RWPE2 (cell line): ENCODE measurements around the gene ENTREP3.
A peak's percentile ranks its signal among the peaks of the same experiment; 100 is the strongest.

Source experiments
- ATAC-seq: fragments of 200-7000 bp; cut with Tn5 transposase; 3 replicates; pipeline ENCODE4 v1.9.1; 2021; ENCODE audit warnings: low read depth
- DNase-seq: peaks from one replicate; pipeline ENCODE4 v3.0.0-alpha.2; 2020; ENCODE audit warnings: low spot score
- H3K27ac ChIP-seq: fragments of 450-650 bp; 2 replicates; pipeline ENCODE4 v1.5.1; 2017; ENCODE audit warnings: mild to moderate bottlenecking; ENCODE audit not compliant: poor library complexity, severe bottlenecking
- H3K27me3 ChIP-seq: fragments of 250-450 bp; sonication (Bioruptor Pico); 2 replicates; pipeline ENCODE4 v1.5.1; 2021; ENCODE audit warnings: mild to moderate bottlenecking, moderate library complexity; ENCODE audit not compliant: insufficient read depth, poor library complexity, severe bottlenecking
- H3K36me3 ChIP-seq: fragments of 250-450 bp; sonication (Bioruptor Pico); 2 replicates; pipeline ENCODE4 v1.5.1; 2020; ENCODE audit warnings: low read depth, mild to moderate bottlenecking, moderate library complexity
- H3K4me1 ChIP-seq: fragments of 250-450 bp; sonication (Bioruptor Pico); 2 replicates; pipeline ENCODE4 v1.5.1; 2021; ENCODE audit warnings: mild to moderate bottlenecking, moderate library complexity; ENCODE audit not compliant: insufficient read depth, poor library complexity, severe bottlenecking
- H3K4me3 ChIP-seq: fragments of 250-450 bp; sonication (Bioruptor Pico); 2 replicates; pipeline ENCODE4 v1.5.1; 2021; ENCODE audit warnings: mild to moderate bottlenecking, moderate library complexity; ENCODE audit not compliant: severe bottlenecking
- H3K9me3 ChIP-seq: fragments of 250-450 bp; sonication (Bioruptor Pico); 2 replicates; pipeline ENCODE4 v1.5.1; 2021; ENCODE audit warnings: mild to moderate bottlenecking, moderate library complexity; ENCODE audit not compliant: severe bottlenecking
- CTCF ChIP-seq: fragments of 450-650 bp; IDR thresholded peaks from one replicate; pipeline ENCODE4 v1.5.1; 2017; ENCODE audit warnings: mild to moderate bottlenecking, moderate library complexity; ENCODE audit not compliant: poor library complexity, severe bottlenecking

The ENTREP3 gene

DNA sequence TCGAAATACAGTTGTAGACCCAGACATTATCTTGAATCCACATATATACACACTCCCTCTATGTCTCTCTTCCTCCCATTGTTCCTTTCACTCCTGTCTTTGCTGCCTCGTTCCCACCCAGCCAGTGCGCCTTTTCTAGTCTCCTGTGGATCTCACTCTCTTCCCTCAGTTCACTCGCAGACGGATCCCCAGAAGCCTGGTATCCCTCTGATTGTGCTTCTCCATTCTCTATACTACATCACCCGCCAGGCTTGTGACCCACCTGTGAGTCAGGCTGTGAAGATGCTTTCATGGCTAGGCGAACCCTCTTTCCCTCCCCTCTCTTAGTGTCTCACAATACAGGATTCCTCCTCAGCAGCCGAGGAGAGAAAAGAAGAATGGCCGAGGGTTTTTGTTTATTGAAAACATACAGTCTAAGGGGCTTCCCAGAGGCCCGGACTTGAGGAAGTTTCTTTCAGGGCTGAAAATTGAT is 23.4 kb upstream of the ENTREP3 start:
- H3K36me3 ChIP-seq = no peaks in the 10 kb centered on the region
- TF ChIP-seq CTCF = no peak
- ATAC-seq = no peak
- H3K27me3 ChIP-seq = no peaks in the 10 kb centered on the region
- no peak for DNase-seq
- no peak overlapping the region for H3K27ac ChIP-seq
- no peak overlapping the region for H3K4me3 ChIP-seq
- no peaks in the 10 kb centered on the region for H3K9me3 ChIP-seq
- no peaks in the 10 kb centered on the region for H3K4me1 ChIP-seq

GRCh38 chr1:155277902-155278688 is 22.8 kb upstream of the ENTREP3 start:
- peak overlapping the region; percentile 14 for H3K27ac ChIP-seq
- H3K4me3 ChIP-seq = peak overlapping the region; percentile 53
- no peaks in the 10 kb centered on the region for H3K27me3 ChIP-seq
- H3K4me1 ChIP-seq = no peaks in the 10 kb centered on the region
- DNase-seq (no peak), ATAC-seq (peak; percentile 41)
- no peaks in the 10 kb centered on the region for H3K9me3 ChIP-seq
- TF ChIP-seq CTCF = peak; percentile 17
- no peaks in the 10 kb centered on the region for H3K36me3 ChIP-seq

DNA sequence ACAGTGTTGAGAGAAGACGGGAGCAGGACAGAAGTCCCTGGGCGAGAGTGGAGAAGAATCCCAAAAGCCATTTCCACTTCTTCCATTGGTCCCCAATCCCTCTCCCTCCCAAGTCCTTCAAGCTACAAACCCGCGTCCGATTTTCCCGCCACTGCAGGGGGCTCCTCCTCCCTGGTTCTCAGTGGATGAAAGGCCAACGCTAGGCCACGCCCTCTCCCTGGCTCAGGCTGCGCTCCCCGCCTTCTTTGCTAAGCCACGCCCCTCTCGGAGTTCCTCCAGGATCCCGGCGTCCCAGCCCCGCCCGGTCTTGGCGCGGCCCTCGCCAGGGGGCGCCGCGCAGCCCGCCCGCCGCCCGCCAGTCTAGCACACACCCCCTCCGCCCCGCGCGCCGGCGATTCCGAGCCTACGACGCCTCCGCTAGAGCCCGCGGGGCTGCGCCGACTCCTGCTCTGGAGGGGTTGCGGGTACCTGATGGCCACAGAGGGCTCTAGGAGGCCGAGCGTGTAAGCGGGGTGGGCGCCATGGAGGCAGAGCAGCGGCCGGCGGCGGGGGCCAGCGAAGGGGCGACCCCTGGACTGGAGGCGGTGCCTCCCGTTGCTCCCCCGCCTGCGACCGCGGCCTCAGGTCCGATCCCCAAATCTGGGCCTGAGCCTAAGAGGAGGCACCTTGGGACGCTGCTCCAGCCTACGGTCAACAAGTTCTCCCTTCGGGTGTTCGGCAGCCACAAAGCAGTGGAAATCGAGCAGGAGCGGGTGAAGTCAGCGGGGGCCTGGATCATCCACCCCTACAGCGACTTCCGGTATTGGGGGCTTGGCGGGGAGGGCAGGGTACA is 22.0 kb upstream of the ENTREP3 start, which contains the start of gene HCN3:
HCN3 (plus strand) TSS at position 394 of the 832 bp plus-strand sequence; CDS start at position 522, 128 bp downstream.
- peak within 1 kb of the TSS; percentile 14 for H3K27ac ChIP-seq
- H3K36me3 ChIP-seq = peaks cover under 1% of the 10 kb centered on the region; the same call in 1 of the 2 replicates
- H3K4me3 ChIP-seq = peak within 1 kb of the TSS; percentile 53
- H3K4me1 ChIP-seq = peaks cover under 1% of the 10 kb centered on the region
- no peaks in the 10 kb centered on the region for H3K9me3 ChIP-seq
- ATAC-seq (peak; percentile 70), DNase-seq (peak; percentile 95)
- TF ChIP-seq CTCF = peak; percentile 93
- H3K27me3 ChIP-seq = no peaks in the 10 kb centered on the region

DNA sequence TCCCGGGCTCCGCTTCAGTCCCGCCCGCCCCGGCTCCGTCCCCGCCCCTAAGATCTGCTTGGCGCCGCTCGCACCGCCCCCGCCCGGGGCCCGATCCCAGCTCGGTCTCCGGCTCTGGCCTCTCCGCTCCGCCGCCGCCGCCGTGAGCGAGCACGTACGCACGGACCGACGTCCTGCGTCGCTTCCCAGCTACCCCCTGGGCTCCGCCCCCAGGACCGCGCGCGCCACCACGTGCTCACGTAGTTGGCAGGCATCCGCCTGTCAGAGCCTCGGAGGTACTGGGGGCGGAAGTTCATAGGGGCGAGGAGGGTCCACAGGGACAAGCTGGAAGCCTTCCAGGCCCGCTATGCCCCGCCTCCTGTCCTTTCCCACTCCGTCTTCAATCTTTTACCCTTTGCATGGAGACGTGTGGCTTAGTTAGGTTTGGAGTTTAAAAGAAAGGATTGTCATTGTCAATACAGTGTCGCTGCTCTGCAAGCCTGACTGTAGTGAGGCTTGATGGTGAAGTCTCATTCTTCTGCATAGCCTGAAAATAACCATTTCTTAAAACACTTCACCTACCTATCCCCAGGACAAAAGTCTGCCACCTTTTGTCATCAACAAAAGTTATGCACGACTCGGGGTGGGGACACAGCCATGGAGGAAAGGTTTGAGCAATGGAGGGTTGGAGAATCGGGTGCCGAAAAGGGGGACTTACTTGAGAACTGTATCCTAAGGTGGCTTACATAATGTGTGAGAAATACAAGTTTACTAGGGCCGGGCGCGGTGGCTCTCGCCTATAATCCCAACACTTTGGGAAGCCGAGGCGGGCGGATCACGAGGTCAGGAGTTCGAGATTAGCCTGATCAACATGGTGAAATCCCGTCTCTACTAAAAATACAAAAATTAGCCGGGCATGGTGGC is 18.3 kb upstream of the ENTREP3 start, which contains the start of gene CLK2:
CLK2 (minus strand) TSS at position 162 of the 903 bp plus-strand sequence. CDS start 2,527 bp downstream, outside the sequence.
- peak; percentile 86 for ATAC-seq
- DNase-seq = peak; percentile 95
- no peaks in the 10 kb centered on the region for H3K27me3 ChIP-seq
- no peaks in the 10 kb centered on the region for H3K9me3 ChIP-seq
- peaks cover 36% of the 10 kb centered on the region for H3K36me3 ChIP-seq
- peaks cover 3% of the 10 kb centered on the region for H3K4me1 ChIP-seq
- H3K27ac ChIP-seq = peak within 1 kb of the TSS; percentile 85
- peak within 1 kb of the TSS; percentile 62 for H3K4me3 ChIP-seq
- TF ChIP-seq CTCF = no peak
